GM12801 (cell line): ENCODE results near the gene SCNM1.

Experiments used
- TF ChIP-seq, protein P1 (sequence below): IDR thresholded peaks from one replicate; pipeline ENCODE4 v1.5.1; 2011; ENCODE audit warnings: control low read depth; ENCODE audit not compliant: insufficient read length; ENCODE audit errors: extremely low read depth

Gene SCNM1

GRCh38 chr1:151143986-151144385 lies 22.0 kb upstream of the SCNM1 start:
- TF ChIP-seq, protein P1, sequence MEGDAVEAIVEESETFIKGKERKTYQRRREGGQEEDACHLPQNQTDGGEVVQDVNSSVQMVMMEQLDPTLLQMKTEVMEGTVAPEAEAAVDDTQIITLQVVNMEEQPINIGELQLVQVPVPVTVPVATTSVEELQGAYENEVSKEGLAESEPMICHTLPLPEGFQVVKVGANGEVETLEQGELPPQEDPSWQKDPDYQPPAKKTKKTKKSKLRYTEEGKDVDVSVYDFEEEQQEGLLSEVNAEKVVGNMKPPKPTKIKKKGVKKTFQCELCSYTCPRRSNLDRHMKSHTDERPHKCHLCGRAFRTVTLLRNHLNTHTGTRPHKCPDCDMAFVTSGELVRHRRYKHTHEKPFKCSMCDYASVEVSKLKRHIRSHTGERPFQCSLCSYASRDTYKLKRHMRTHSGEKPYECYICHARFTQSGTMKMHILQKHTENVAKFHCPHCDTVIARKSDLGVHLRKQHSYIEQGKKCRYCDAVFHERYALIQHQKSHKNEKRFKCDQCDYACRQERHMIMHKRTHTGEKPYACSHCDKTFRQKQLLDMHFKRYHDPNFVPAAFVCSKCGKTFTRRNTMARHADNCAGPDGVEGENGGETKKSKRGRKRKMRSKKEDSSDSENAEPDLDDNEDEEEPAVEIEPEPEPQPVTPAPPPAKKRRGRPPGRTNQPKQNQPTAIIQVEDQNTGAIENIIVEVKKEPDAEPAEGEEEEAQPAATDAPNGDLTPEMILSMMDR, result no peak

DNA sequence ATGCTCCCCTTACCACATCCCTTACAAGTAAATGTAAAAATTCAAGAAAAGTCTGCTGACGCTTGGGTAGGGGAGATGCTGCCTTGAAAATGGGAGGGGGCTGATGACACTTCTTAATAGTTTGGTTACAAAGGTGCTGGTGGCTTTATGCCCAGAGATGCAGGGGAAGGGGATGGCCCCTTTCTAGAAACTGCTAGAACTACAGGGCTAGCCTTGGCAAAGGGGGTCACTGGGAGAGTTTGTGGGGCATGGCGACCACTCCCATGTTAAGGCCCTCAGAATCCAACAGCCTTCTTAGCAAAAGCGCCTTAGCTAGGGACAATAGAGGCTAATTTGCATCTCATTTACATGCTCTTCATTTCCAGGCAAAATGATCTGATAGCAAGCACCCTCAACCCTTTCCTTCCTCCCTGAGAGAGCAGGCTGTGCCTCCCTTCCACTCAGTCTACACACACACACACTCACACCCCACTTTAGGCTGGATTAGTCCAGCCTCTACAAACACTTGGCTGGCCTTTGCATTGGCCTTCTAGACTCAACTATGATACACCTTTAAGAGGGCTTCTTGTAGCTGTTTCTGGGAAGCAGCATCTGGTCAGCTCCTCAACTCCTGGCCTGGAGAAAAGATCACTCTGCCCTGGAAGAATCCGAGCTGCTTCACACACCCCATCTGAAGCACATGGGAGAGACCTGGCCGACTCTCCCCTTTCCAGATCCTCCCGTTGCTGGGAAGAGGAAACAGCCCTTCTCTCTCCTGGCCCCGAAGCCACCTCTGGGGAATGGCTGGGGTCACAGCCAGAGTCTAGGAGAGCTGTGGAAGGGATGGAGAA lies 21.3 kb upstream of the SCNM1 start:
- TF ChIP-seq, protein P1, result no peak

DNA sequence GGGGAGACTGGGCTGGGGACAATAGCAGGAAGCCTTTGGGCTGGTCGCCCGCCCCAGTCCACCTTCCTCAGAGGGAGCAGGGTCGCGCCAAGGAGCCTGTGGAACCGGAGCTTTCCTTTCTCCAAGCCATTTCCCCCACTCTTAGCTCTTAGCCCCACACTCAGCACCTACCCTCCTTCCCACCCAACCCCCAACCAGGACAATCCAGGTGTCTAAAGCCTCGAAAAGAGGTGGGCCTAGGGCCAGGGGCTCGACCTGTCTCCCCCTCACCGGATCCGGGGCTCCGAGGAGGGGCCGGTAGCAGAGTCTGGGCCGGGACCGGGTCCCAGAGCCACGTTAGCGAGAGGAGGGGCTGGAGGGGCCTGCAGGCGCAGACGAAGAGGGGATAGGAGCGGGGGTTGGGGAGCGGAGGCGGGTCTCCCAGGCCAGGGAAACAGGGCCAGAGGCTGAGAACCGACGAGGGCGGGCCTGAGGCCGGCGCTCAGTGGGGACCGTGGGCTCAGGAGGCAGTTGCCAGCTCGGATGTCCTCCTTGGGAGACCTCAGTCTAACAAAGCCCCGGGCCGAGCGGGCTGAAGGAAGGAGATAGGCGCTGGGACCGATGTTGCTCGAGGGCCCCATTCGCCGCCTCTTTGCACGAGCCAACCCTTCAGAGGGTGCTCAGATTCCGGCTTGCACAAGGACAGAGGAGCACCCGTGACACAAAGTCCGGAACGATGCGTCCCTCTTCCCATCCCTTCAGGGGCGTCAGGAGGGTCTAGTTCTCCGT lies 20.5 kb upstream of the SCNM1 start:
- TF ChIP-seq, protein P1, result no peak

DNA sequence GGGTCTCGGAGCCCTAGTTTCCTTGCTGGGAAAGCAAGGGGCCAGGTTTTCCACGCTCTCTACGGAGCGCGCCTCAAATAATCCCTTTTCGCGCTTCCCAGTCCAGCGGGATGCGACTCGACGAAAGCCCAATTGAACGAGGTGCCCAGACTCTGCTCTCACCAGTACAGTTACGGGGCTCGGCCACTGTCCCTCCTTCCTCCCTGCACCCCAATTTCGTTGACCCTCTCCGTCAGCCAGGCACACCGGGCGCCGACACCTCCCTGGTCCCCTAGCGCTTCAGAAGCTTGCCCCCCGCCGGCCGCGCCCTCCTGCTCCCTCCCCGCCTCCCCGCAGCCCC lies 19.9 kb upstream of the SCNM1 start:
- TF ChIP-seq, protein P1, result no peak

DNA sequence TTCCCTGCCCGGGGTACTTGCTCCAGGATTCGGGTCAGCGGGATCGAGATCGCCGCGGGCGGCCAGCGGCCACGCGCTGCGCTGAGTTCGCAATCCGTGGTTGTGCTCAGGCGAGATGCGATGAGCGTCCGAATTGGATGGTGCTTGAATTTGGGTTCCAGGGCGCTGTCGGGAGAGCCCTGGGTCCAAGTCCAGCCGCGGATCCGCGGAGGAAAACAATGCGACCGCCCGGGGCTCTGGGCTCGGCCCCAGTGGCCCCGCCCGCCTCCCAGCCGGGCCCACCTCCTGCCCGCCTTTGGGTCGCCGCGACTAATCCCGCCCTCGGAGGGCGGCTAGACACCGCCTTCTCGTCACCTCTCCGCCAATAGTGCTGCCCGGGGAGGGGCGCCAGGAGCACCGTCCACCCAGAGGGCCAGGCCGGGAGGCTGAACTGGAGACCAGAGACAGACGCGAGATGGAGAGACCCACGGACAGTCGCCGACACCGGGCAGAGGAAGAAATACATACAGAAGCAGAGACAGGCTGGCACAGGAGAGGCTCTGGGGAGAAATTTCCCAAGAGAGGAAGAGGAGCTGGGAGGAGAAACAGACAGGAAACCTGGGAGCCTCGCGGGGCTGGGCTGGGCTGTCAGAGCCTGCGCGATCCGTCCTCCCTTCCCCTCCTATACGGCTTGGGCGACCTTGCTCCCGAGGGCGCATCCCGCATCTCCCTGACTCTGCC lies 19.4 kb upstream of the SCNM1 start, which contains the start of gene SEMA6C:
Gene SEMA6C (minus strand): TSS at position 220 of the 720 bp plus-strand sequence. CDS start 4,010 bp downstream, outside the sequence.
- TF ChIP-seq, protein P1, result no peak

DNA sequence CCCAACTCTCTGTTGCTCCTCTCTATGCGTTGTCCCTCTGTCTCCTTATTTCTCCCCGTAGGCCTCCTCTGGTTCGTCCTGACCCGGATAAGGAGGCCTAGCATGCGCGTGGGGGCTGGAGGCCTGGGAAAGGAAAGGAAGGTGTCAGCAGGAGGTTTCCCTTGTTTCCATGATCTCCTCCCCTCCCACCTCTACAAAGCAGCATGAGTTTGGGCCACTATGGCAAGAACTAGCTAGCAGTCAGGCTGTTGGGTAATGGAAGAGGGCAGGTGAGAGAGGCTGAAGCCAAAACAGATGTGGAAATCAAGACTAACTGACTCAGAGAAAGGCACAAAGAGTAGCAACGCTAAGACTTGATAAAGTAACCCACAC lies 18.8 kb upstream of the SCNM1 start:
- TF ChIP-seq, protein P1, result no peak

DNA sequence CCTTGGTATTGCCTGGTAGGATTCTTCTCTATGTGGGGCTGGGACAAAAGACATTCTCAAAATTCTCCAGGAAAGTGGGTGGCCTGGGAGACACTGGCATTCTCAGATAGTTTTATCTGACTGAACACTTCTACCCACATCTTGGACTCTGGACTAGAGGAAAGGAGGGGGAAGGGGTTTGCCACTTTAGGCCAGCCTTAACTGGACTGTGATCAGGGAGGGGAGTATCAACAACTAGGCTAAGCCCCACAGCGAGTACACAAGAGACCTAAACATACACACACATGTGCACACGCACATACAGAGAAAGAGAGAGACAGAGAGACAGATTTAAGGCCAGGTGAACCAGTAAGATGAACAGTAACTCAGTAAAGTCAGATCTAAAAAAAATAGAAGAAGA lies 18.3 kb upstream of the SCNM1 start:
- TF ChIP-seq, protein P1, result no peak
